Measurements from ENCODE around the gene HIRIP3.

Gene HIRIP3

GRCh38 chr16:29950806-29951461, 44.5 kb downstream of the HIRIP3 start:
- Histone ChIP-seq H3K9ac (ENCODE audit: insufficient read length) (no peak overlapping the region), H3K9me3 (ENCODE audit: low read depth, low read length) (no peaks in the 10 kb centered on the region), H3K4me3 (no peak overlapping the region), H3K27ac (no peak overlapping the region), H3K36me3 (ENCODE audit: insufficient read depth, low read length) (no peaks in the 10 kb centered on the region)
- no peak for DNase-seq (ENCODE audit: low read depth, low spot score)
- TF ChIP-seq EZH2 (IDR thresholded peaks at IDR 0.05) (no peak), FOXP2 (optimal IDR thresholded peaks at IDR 0.05; ENCODE audit: control extremely low read depth, extremely low read length, insufficient read depth) (no peak), POLR2AphosphoS5 (IDR thresholded peaks at IDR 0.05; ENCODE audit: borderline replicate concordance, low read depth, low read length) (no peak)

GRCh38 chr16:29947897-29948296, 47.5 kb downstream of the HIRIP3 start:
- Histone ChIP-seq H3K9ac (ENCODE audit: insufficient read length) (no peak overlapping the region), H3K36me3 (ENCODE audit: insufficient read depth, low read length) (no peaks in the 10 kb centered on the region), H3K27ac (no peak overlapping the region), H3K4me3 (no peak overlapping the region), H3K9me3 (ENCODE audit: low read depth, low read length) (no peaks in the 10 kb centered on the region)
- no peak for DNase-seq (ENCODE audit: low read depth, low spot score)
- no peak for TF ChIP-seq FOXP2 (optimal IDR thresholded peaks at IDR 0.05; ENCODE audit: control extremely low read depth, extremely low read length, insufficient read depth)
- TF ChIP-seq EZH2 (IDR thresholded peaks at IDR 0.05), result no peak
- no peak for TF ChIP-seq POLR2AphosphoS5 (IDR thresholded peaks at IDR 0.05; ENCODE audit: borderline replicate concordance, low read depth, low read length)

- Histone ChIP-seq H3K9ac (ENCODE audit: insufficient read length) (no peak overlapping the region), H3K27ac (no peak overlapping the region), H3K4me3 (no peak overlapping the region), H3K36me3 (ENCODE audit: insufficient read depth, low read length) (no peaks in the 10 kb centered on the region), H3K9me3 (ENCODE audit: low read depth, low read length) (no peaks in the 10 kb centered on the region)
- DNase-seq (ENCODE audit: low read depth, low spot score), result no peak
- no peak for TF ChIP-seq FOXP2 (optimal IDR thresholded peaks at IDR 0.05; ENCODE audit: control extremely low read depth, extremely low read length, insufficient read depth)
- no peak for TF ChIP-seq EZH2 (IDR thresholded peaks at IDR 0.05)
- no peak for TF ChIP-seq POLR2AphosphoS5 (IDR thresholded peaks at IDR 0.05; ENCODE audit: borderline replicate concordance, low read depth, low read length)
Measured at GRCh38 chr16:29943846-29944799, 51.3 kb downstream of the HIRIP3 start.
